ENCODE data around the gene CDC26. TPM values are rescaled to one million over a fixed set of nuclear protein-coding genes. Genes with fewer than 3 reads are reported as not detected.

The CDC26 gene
- total and polyA plus RNA-seq, 10 of the 15 experiments (the other 5 are each of a cell fraction or from before 2014, with no cell fraction given) = 28.2 to 156 (median 61.5) TPM

- Histone ChIP-seq H3K79me2 (ENCODE audit: control insufficient read depth, insufficient read depth, low read length) (peaks cover 84% of the 10 kb centered on the region), H2AFZ (ENCODE audit: control insufficient read depth, low read depth, low read length) (no peak overlapping the region), H3K27ac (ENCODE audit: control insufficient read depth, insufficient read depth) (peak overlapping the region; percentile 95), H3K9me3 (replicated peaks; ENCODE audit: control insufficient read depth, insufficient read depth, low read length) (peaks cover 3% of the 10 kb centered on the region; the same call in 2 of the 3 replicates), H3K4me3 (peak overlapping the region; percentile 86), H3K9ac (ENCODE audit: control insufficient read depth, insufficient read depth, low read length) (peak overlapping the region; percentile 63), H4K20me1 (ENCODE audit: control insufficient read depth, insufficient read depth) (no peaks in the 10 kb centered on the region), H3K27me3 (replicated peaks in 1 of 2; ENCODE audit: control insufficient read depth in 2 of 2, insufficient read depth in 2 of 2, low read length in 1 of 2) (no peaks in the 10 kb centered on the region), H3K36me3 (ENCODE audit: control insufficient read depth in 2 of 2, insufficient read depth in 2 of 2, low read length in 1 of 2) (peaks cover 0 to 8% of the 10 kb centered on the region in 2 experiments; a peak in 1 of 4 replicates), H3K4me1 (ENCODE audit: control insufficient read depth, insufficient read depth, low read length) (peaks cover 4% of the 10 kb centered on the region; the same call in 1 of the 2 replicates), H3K4me2 (ENCODE audit: control insufficient read depth, insufficient read depth) (peak overlapping the region; percentile 98)
- BruUV-seq (replicated peaks) = no TSS peak
- POLR2A ChIA-PET = interaction anchor here (0.5 to 4.5 kb wide), 6 partner anchors 14 to 733 kb away, joined by 3 to 32 read pairs (median 3); partner anchors contain the start of genes C9orf43, CDC26, KIAA1958 and POLE3
- CTCF ChIA-PET = interaction anchor here (1.1 to 4.8 kb wide), 6 partner anchors 33 to 361 kb away, joined by 3 to 52 read pairs (median 4); partner anchors contain the start of genes C9orf43, CDC26, POLE3 and PRPF4
- RAD21 ChIA-PET (ENCODE audit: unreplicated experiment) = interaction anchor here (0.7 to 5.1 kb wide), 5 partner anchors 13 to 438 kb away, joined by 3 to 32 read pairs (median 5); partner anchors contain the start of genes C9orf43, CDC26, POLE3 and PRPF4
- SMC1A ChIA-PET (ENCODE audit: uncharacterized antibody, unreplicated experiment) = interaction anchor here (0.7 to 5.0 kb wide), 19 partner anchors 9 to 396 kb away, joined by 3 to 68 read pairs (median 5); partner anchors contain the start of genes C9orf43, CDC26, POLE3 and PRPF4
- peak; percentile 66 for ATAC-seq
- FAIRE-seq = peak; percentile 68
- in situ Hi-C loops (cut with MboI) (no loop called here), intact Hi-C loops (cut with micrococcal nuclease; ENCODE audit: unreplicated experiment) (loop anchor here (10.0 kb wide), 1 partner anchor 185 kb away; the partner anchor contains the start of gene ALAD)
- 0% methylated on average over 3 of the region's 3 CpGs for WGBS (ENCODE audit: insufficient coverage, insufficient replicate concordance, low lambda C conversion rate, missing lambda C conversion rate)
- DNase-seq (ENCODE audit: low read depth, low spot score) = no peak
- peak; percentile 83 for TF ChIP-seq TBL1XR1 (IDR thresholded peaks at IDR 0.05; ENCODE audit: low read depth, low read length)
- TF ChIP-seq IRF4 (IDR thresholded peaks at IDR 0.05; ENCODE audit: low read depth, low read length) = peak; percentile 58; the same call in 1 of the 2 replicates
- TF ChIP-seq CEBPB (IDR thresholded peaks at IDR 0.05; ENCODE audit: borderline replicate concordance in 1 of 2, low read depth in 2 of 2, low read length in 2 of 2) = 0 out of 4 replicates have a peak, but pooled peaks of 1 of the 2 experiments have one; percentile 7
- no peak for TF ChIP-seq KLF5 (IDR thresholded peaks at IDR 0.05; ENCODE audit: partially characterized antibody)
- TF ChIP-seq HDAC2 (IDR thresholded peaks at IDR 0.05) = no peak
- peak; percentile 67 for TF ChIP-seq ATF2 (IDR thresholded peaks at IDR 0.05; ENCODE audit: low read length)
- no peak for TF ChIP-seq NFYB (IDR thresholded peaks at IDR 0.05; ENCODE audit: insufficient read depth, low read depth, low read length)
- no peak for TF ChIP-seq HSF1 (IDR thresholded peaks at IDR 0.05; ENCODE audit: low read depth, low read length)
- TF ChIP-seq DPF2 (IDR thresholded peaks at IDR 0.05) = peak; percentile 47; the same call in 1 of the 2 replicates
- TF ChIP-seq ZNF687 (IDR thresholded peaks at IDR 0.05) = no peak
- peak; percentile 81; the same call in 1 of the 2 replicates for TF ChIP-seq CHD4 (IDR thresholded peaks at IDR 0.05)
- peak; percentile 60; the same call in 1 of the 2 replicates for TF ChIP-seq ELK1 (IDR thresholded peaks at IDR 0.05; ENCODE audit: low read depth, low read length)
- TF ChIP-seq NR2F1 (conservative IDR thresholded peaks at IDR 0.05) = no peak
- no peak for TF ChIP-seq MYB (IDR thresholded peaks at IDR 0.05; ENCODE audit: borderline replicate concordance, low read depth, low read length)
Observed at GRCh38 chr9:113219186-113219936, 56.0 kb downstream of the CDC26 start.

Measured in GM12878 (cell line).